ENCODE data around the gene FAM222B.

DNA sequence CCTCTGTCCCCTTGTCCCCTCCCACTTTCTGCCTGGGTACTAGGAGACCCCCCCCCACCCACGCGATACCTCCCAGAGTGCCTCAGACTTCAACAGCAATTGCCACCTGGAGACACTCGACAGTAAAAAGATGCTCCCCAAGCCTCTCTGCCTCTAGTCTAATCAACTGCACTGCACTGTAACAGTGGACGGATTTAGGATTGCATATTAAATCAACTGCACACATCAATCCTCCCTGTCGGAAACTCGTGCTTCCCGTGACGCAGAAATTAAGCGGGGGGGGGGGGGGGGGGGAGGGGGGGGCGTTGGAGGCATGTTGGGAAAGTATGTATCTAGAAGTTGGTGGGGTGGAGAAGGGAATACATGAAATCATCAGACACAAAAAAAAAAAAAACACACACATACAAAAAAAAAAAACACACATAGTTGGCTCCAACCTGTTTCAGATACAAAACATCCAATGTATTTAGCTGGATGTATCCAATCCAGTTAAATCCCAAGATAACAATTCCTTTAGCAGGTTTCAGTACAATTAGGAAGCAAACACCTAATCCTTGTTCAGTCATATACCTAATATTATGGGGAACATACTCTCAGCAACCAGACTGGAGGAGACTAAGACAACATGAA is 29.7 kb downstream of the FAM222B start:
- TF ChIP-seq CREB1 (CRISPR knock-in tag; IDR thresholded peaks at IDR 0.05) (no peak), ZNF416 (CRISPR knock-in tag; IDR thresholded peaks at IDR 0.05) (no peak), E2F1 (CRISPR knock-in tag; IDR thresholded peaks at IDR 0.05) (no peak), IRF1 (CRISPR knock-in tag; IDR thresholded peaks at IDR 0.05) (no peak), USF2 (CRISPR knock-in tag; IDR thresholded peaks at IDR 0.05) (no peak)
- TF ChIP-seq, protein P1, sequence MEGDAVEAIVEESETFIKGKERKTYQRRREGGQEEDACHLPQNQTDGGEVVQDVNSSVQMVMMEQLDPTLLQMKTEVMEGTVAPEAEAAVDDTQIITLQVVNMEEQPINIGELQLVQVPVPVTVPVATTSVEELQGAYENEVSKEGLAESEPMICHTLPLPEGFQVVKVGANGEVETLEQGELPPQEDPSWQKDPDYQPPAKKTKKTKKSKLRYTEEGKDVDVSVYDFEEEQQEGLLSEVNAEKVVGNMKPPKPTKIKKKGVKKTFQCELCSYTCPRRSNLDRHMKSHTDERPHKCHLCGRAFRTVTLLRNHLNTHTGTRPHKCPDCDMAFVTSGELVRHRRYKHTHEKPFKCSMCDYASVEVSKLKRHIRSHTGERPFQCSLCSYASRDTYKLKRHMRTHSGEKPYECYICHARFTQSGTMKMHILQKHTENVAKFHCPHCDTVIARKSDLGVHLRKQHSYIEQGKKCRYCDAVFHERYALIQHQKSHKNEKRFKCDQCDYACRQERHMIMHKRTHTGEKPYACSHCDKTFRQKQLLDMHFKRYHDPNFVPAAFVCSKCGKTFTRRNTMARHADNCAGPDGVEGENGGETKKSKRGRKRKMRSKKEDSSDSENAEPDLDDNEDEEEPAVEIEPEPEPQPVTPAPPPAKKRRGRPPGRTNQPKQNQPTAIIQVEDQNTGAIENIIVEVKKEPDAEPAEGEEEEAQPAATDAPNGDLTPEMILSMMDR (IDR thresholded peaks at IDR 0.05): no peak

Data from WTC11 (cell line).